Sigmoid colon (tissue), 3 donors: Measurements from ENCODE around the gene LDLRAD2.

Experiments used
- CTCF ChIP-seq, 4 experiments: fragments of 450-650 bp in 3 of 4; fragments of 200-600 bp in 1 of 4; IDR thresholded peaks; one replicate each; pipeline ENCODE4 v1.5.1; 2016 to 2019; ENCODE audit warnings: antibody characterized with exemption in 4 of 4, mild to moderate bottlenecking in 3 of 4, moderate library complexity in 2 of 4
- POLR2A ChIP-seq, 2 donors: fragments of 450-650 bp; IDR thresholded peaks; one replicate each; pipeline ENCODE4 v1.6.1; 2016; ENCODE audit warnings: antibody characterized with exemption in 2 of 2, mild to moderate bottlenecking in 2 of 2, moderate library complexity in 2 of 2

DNA sequence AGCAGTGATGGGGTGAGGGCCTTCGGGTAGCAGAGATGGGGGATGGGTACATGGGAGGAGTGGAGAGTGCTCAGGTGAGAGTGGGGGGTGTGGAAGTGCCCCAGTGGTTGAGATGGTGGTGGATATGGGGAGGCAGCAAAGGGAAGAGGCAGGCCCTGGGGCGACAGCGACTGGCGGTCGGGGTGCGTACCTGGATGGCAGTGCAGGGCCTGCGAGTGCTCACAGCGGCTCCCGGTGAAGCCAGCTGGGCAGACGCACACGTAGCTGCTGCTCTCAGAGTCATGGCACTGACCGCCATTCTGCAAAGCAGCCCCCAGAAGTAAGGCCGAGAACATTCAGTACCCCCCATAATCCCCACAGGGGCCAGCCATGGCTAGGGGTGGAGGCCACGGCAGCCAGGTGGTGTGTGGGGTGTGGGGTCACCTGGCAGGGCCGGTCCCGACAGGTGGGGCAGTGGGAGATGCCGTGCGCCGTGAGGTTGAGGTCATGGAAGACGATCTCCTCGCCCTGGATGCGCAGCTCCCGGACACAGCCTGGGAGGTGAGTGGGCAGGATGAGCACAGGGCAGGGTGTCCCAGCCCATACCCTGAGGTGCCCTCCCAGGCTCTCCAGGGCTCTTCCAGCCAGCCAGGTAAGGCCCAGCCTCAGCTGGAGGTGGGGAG is 18.9 kb downstream of the LDLRAD2 start:
- no peak for TF ChIP-seq POLR2A (IDR thresholded peaks at IDR 0.05)
- TF ChIP-seq CTCF (IDR thresholded peaks at IDR 0.05), result no peak
